ENCODE data around the gene RAPSN. TPM values are rescaled to one million over a fixed set of nuclear protein-coding genes. Genes with fewer than 3 reads are reported as not detected.

RAPSN gene
- polyA plus RNA-seq, 1 donor (not counting 4 experiments of a cell fraction or from before 2014, with no cell fraction given): 0.28 TPM

GRCh38 chr11:47433157-47433556 lies 15.8 kb downstream of the RAPSN start:
- no peaks in the 10 kb centered on the region for H3K27me3 ChIP-seq (ENCODE audit: control insufficient read depth, extremely low read depth, insufficient read depth, low read length)
- H3K4me3 ChIP-seq (ENCODE audit: control insufficient read depth in 2 of 3, extremely low read depth in 1 of 3, insufficient read depth in 2 of 3, low read depth in 1 of 3, low read length in 3 of 3): no peak overlapping the region
- H3K9ac ChIP-seq (ENCODE audit: control insufficient read depth, extremely low read depth, insufficient read depth, low read length): no peak overlapping the region
- DNase-seq (ENCODE audit: low read depth, low spot score) (no peak), FAIRE-seq (no peak)
- dilution Hi-C loops (cut with MboI; ENCODE audit: extremely low pct_ligation_motif_present, low sequenced_read_pairs): no loop called here
- no peak overlapping the region for H3K27ac ChIP-seq (ENCODE audit: control insufficient read depth, insufficient read depth, low read length)
- H3K4me2 ChIP-seq (ENCODE audit: control insufficient read depth, extremely low read depth, insufficient read depth, low read depth, low read length): no peak overlapping the region
- no peaks in the 10 kb centered on the region for H3K9me1 ChIP-seq (ENCODE audit: control insufficient read depth, extremely low read depth, insufficient read depth, low read length)
- H4K20me1 ChIP-seq (ENCODE audit: control insufficient read depth, extremely low read depth, insufficient read depth, low read length): no peaks in the 10 kb centered on the region
- H2AFZ ChIP-seq (ENCODE audit: control insufficient read depth, low read length): no peak overlapping the region
- TF ChIP-seq EZH2 (IDR thresholded peaks at IDR 0.05; ENCODE audit: low read length) (no peak), CTCF (optimal IDR thresholded peaks at IDR 0.05 in 1 of 3, IDR thresholded peaks at IDR 0.05 in 1 of 3, conservative IDR thresholded peaks at IDR 0.05 in 1 of 3; ENCODE audit: extremely low read depth in 1 of 3, insufficient read depth in 2 of 3, low read length in 3 of 3) (no peak)
- no peaks in the 10 kb centered on the region for H3K4me1 ChIP-seq (ENCODE audit: control insufficient read depth, extremely low read depth, insufficient read depth, low read length)
- no peaks in the 10 kb centered on the region for H3K79me2 ChIP-seq (ENCODE audit: control insufficient read depth, insufficient read depth, low read length)
- H3K9me3 ChIP-seq (ENCODE audit: control insufficient read depth, low read depth, low read length): no peaks in the 10 kb centered on the region
- no peaks in the 10 kb centered on the region for H3K36me3 ChIP-seq (ENCODE audit: control insufficient read depth in 2 of 2, extremely low read depth in 1 of 2, insufficient read depth in 2 of 2, low read length in 2 of 2)

DNA sequence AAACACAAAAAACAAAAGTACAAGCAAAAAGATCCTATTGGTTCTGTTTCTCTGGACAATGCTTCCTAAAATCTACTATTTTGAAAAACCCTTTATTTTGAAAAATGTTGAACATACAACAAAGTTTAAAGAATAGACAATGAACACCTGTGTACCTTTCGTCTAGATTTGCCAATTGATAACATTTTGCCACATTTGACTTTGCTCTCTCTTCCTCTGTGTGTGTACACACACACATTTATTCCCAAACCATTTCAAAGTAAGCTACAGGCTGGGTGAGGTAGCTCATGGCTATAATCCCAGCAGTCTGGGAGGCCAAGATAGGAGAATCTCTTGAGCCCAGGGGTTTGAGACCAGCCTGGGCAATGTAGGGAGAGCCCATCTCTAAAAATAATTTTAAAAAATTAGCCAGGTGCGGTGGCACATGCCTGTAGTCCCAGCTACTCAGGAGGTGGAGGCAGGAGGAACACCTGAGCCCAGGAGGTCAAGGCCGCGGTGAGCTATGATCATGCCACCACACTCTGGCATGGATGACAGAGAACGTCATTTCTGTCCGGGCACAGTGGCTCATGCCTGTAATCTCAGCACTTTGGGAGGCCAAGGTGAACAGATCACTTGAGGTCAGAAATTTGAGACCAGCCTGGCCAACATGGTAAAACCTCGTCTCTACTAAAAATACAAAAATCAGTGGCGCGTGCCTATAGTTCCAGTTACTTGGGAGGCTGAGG lies 17.4 kb downstream of the RAPSN start:
- no peak overlapping the region for H3K4me2 ChIP-seq (ENCODE audit: control insufficient read depth, extremely low read depth, insufficient read depth, low read depth, low read length)
- H3K9ac ChIP-seq (ENCODE audit: control insufficient read depth, extremely low read depth, insufficient read depth, low read length): no peak overlapping the region
- H3K36me3 ChIP-seq (ENCODE audit: control insufficient read depth in 2 of 2, extremely low read depth in 1 of 2, insufficient read depth in 2 of 2, low read length in 2 of 2): no peaks in the 10 kb centered on the region
- H3K79me2 ChIP-seq (ENCODE audit: control insufficient read depth, insufficient read depth, low read length): no peaks in the 10 kb centered on the region
- dilution Hi-C loops (cut with MboI; ENCODE audit: extremely low pct_ligation_motif_present, low sequenced_read_pairs): no loop called here
- no peak for TF ChIP-seq EZH2 (IDR thresholded peaks at IDR 0.05; ENCODE audit: low read length)
- no peak for TF ChIP-seq CTCF (optimal IDR thresholded peaks at IDR 0.05 in 1 of 3, IDR thresholded peaks at IDR 0.05 in 1 of 3, conservative IDR thresholded peaks at IDR 0.05 in 1 of 3; ENCODE audit: extremely low read depth in 1 of 3, insufficient read depth in 2 of 3, low read length in 3 of 3)
- no peak for DNase-seq (ENCODE audit: low read depth, low spot score)
- H3K9me1 ChIP-seq (ENCODE audit: control insufficient read depth, extremely low read depth, insufficient read depth, low read length): no peaks in the 10 kb centered on the region
- H3K4me1 ChIP-seq (ENCODE audit: control insufficient read depth, extremely low read depth, insufficient read depth, low read length): no peaks in the 10 kb centered on the region
- H4K20me1 ChIP-seq (ENCODE audit: control insufficient read depth, extremely low read depth, insufficient read depth, low read length): no peaks in the 10 kb centered on the region
- no peak overlapping the region for H3K27ac ChIP-seq (ENCODE audit: control insufficient read depth, insufficient read depth, low read length)
- FAIRE-seq: no peak
- H3K27me3 ChIP-seq (ENCODE audit: control insufficient read depth, extremely low read depth, insufficient read depth, low read length): no peaks in the 10 kb centered on the region
- H3K9me3 ChIP-seq (ENCODE audit: control insufficient read depth, low read depth, low read length): no peaks in the 10 kb centered on the region
- no peak overlapping the region for H3K4me3 ChIP-seq (ENCODE audit: control insufficient read depth in 2 of 3, extremely low read depth in 1 of 3, insufficient read depth in 2 of 3, low read depth in 1 of 3, low read length in 3 of 3)
- H2AFZ ChIP-seq (ENCODE audit: control insufficient read depth, low read length): no peak overlapping the region

Measured in keratinocyte (primary cell).